NB4 (cell line): ENCODE results near the gene SGPL1.

Experiments
- MYC ChIP-seq: IDR thresholded peaks from 2 replicates; pipeline ENCODE4 v1.6.1; 2011; ENCODE audit warnings: low read depth, low read length
- POLR2A ChIP-seq: IDR thresholded peaks from 2 replicates; pipeline ENCODE4 v1.6.1; 2011; ENCODE audit warnings: mild to moderate bottlenecking; ENCODE audit not compliant: insufficient read length; ENCODE audit errors: extremely low read depth

DNA sequence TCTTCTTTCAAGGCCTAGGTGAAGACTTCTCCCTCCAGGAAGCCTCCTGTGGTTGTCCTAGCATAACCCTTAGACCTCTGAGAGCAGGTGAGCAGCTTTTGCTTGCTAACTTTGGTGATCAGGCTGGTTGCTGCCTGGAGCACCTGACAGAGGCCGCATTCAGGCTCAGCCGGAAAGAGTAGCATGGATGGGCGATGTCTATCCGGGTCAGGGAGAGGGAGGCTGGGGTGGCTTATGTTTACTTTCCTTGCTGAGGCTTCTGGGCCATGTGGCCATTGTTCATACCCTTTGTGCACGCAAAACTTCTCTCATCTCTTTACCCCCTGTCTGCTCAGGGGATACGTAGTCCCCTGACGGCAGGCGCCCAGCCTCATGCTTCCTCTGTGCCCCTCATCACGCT lies 100.1 kb downstream of the SGPL1 start:
- TF ChIP-seq POLR2A (no peak), MYC (no peak)
